Osteoblast (primary cell): ENCODE measurements around the gene IER2. TPM values are rescaled to one million over a fixed set of nuclear protein-coding genes. Genes with fewer than 3 reads are reported as not detected.

Experiments used
- DNase-seq: peaks from one replicate; pipeline ENCODE4 v3.0.0; 2011; ENCODE audit warnings: low spot score, mixed read lengths; ENCODE audit not compliant: insufficient read length; ENCODE audit errors: missing footprints
- H2AFZ ChIP-seq: 2 replicates; pipeline ENCODE4 v1.6.0; 2011; ENCODE audit warnings: mild to moderate bottlenecking, low read length
- H3K27ac ChIP-seq: 2 replicates; pipeline ENCODE4 v1.5.1; 2011; ENCODE audit warnings: mild to moderate bottlenecking, low read depth, low read length, moderate library complexity
- H3K27me3 ChIP-seq: 2 replicates; pipeline ENCODE4 v1.6.0; 2012; ENCODE audit warnings: mild to moderate bottlenecking, control low read depth, inconsistent platforms, low read length, moderate library complexity; ENCODE audit not compliant: insufficient read depth
- H3K36me3 ChIP-seq: 2 replicates; pipeline ENCODE4 v1.5.1; 2011; ENCODE audit warnings: mild to moderate bottlenecking, low read length, control low read depth, moderate library complexity; ENCODE audit not compliant: insufficient read depth
- H3K4me1 ChIP-seq: 2 replicates; pipeline ENCODE4 v1.5.1; 2011; ENCODE audit warnings: mild to moderate bottlenecking, low read length, control low read depth, moderate library complexity; ENCODE audit not compliant: insufficient read depth
- H3K4me2 ChIP-seq: 2 replicates; pipeline ENCODE4 v1.6.0; 2011; ENCODE audit warnings: mild to moderate bottlenecking, low read length; ENCODE audit not compliant: insufficient read depth
- H3K4me3 ChIP-seq: fragments of 200-600 bp; sonication (generic); 3 replicates; pipeline ENCODE4 v1.5.1; 2012; ENCODE audit warnings: mild to moderate bottlenecking, low read length, inconsistent platforms; ENCODE audit not compliant: insufficient read depth
- H3K79me2 ChIP-seq: 2 replicates; pipeline ENCODE4 v1.6.0; 2012; ENCODE audit warnings: mild to moderate bottlenecking, low read length, control low read depth, inconsistent platforms; ENCODE audit not compliant: insufficient read depth
- H3K9me3 ChIP-seq: 2 replicates; pipeline ENCODE4 v1.5.1; 2011; ENCODE audit warnings: low read depth, low read length, control low read depth
- H4K20me1 ChIP-seq: 2 replicates; pipeline ENCODE4 v1.6.0; 2012; ENCODE audit warnings: mild to moderate bottlenecking, low read length, control low read depth; ENCODE audit not compliant: insufficient read depth
- CTCF ChIP-seq: IDR thresholded peaks from 2 replicates; pipeline ENCODE4 v1.5.1; 2011; ENCODE audit warnings: mild to moderate bottlenecking, low read depth, low read length, moderate library complexity; ENCODE audit errors: extremely low read depth
- total RNA-seq: library from RNA; depleted of rRNA; stranded (reverse); fragments of >200 nt; gene quantifications from 2 replicates; pipeline ENCODE4 v1.2.3, GENCODE V29; 2012

The IER2 gene
- total RNA-seq, 1 donor = 14.8 TPM

GRCh38 chr19:13102416-13102665, 47.9 kb upstream of the IER2 start:
- peak overlapping the region; percentile 45 for H3K27ac ChIP-seq
- no peak overlapping the region for H2AFZ ChIP-seq
- H4K20me1 ChIP-seq = peaks cover 7% of the 10 kb centered on the region
- no peaks in the 10 kb centered on the region for H3K9me3 ChIP-seq
- peak overlapping the region; percentile 54 for H3K4me2 ChIP-seq
- TF ChIP-seq CTCF = no peak
- H3K4me3 ChIP-seq = peak overlapping the region; percentile 61
- no peak for DNase-seq
- H3K79me2 ChIP-seq = no peaks in the 10 kb centered on the region
- no peaks in the 10 kb centered on the region for H3K27me3 ChIP-seq
- peaks cover 10% of the 10 kb centered on the region for H3K4me1 ChIP-seq
- peaks cover 4% of the 10 kb centered on the region for H3K36me3 ChIP-seq

GRCh38 chr19:13102666-13103580, 47.3 kb upstream of the IER2 start, which contains the start of gene LYL1:
Gene LYL1 (minus strand): TSS chr19:13102858. CDS start chr19:13101171, 1,687 bp downstream.
- no peak within 1 kb of the TSS for H2AFZ ChIP-seq
- H3K27me3 ChIP-seq = no peaks in the 10 kb centered on the region
- H4K20me1 ChIP-seq = peaks cover 7% of the 10 kb centered on the region
- no peak for TF ChIP-seq CTCF
- no peaks in the 10 kb centered on the region for H3K9me3 ChIP-seq
- H3K4me2 ChIP-seq = peak within 1 kb of the TSS; percentile 54
- H3K4me1 ChIP-seq = peaks cover 10% of the 10 kb centered on the region
- H3K4me3 ChIP-seq = peak within 1 kb of the TSS; percentile 61
- peak within 1 kb of the TSS; percentile 45 for H3K27ac ChIP-seq
- H3K36me3 ChIP-seq = peaks cover 7% of the 10 kb centered on the region
- peak; percentile 98 for DNase-seq
- H3K79me2 ChIP-seq = no peaks in the 10 kb centered on the region

GRCh38 chr19:13103581-13104359, 46.4 kb upstream of the IER2 start:
- H3K27ac ChIP-seq = no peak overlapping the region
- no peaks in the 10 kb centered on the region for H3K27me3 ChIP-seq
- H3K36me3 ChIP-seq = peaks cover 7% of the 10 kb centered on the region
- H3K79me2 ChIP-seq = no peaks in the 10 kb centered on the region
- no peak overlapping the region for H2AFZ ChIP-seq
- H3K4me1 ChIP-seq = peaks cover 10% of the 10 kb centered on the region
- peaks cover 7% of the 10 kb centered on the region for H4K20me1 ChIP-seq
- no peak for TF ChIP-seq CTCF
- no peaks in the 10 kb centered on the region for H3K9me3 ChIP-seq
- no peak overlapping the region for H3K4me3 ChIP-seq
- H3K4me2 ChIP-seq = no peak overlapping the region
- DNase-seq = no peak

GRCh38 chr19:13104360-13104847, 45.8 kb upstream of the IER2 start:
- Histone ChIP-seq H3K27ac (no peak overlapping the region), H3K79me2 (no peaks in the 10 kb centered on the region), H3K27me3 (no peaks in the 10 kb centered on the region), H3K36me3 (peaks cover 13% of the 10 kb centered on the region), H3K4me2 (no peak overlapping the region), H3K4me1 (peaks cover 10% of the 10 kb centered on the region), H4K20me1 (peaks cover 4% of the 10 kb centered on the region), H2AFZ (no peak overlapping the region), H3K4me3 (no peak overlapping the region), H3K9me3 (no peaks in the 10 kb centered on the region)
- peak; percentile 94 for DNase-seq
- TF ChIP-seq CTCF = peak; percentile 58
